ENCODE data around the gene C1orf56. TPM values are rescaled to one million over a fixed set of nuclear protein-coding genes. Genes with fewer than 3 reads are reported as not detected.
A peak's percentile ranks its signal among the peaks of the same experiment; 100 is the strongest.

Gene C1orf56
- total RNA-seq, 1 experiment from 2014 or later, result 4.8 TPM

GRCh38 chr1:151054971-151055547 is 7.5 kb downstream of the C1orf56 start:
- Histone ChIP-seq H3K4me3 (ENCODE audit: low read depth, low read length) (no peak overlapping the region), H3K27me3 (replicated peaks; ENCODE audit: control insufficient read depth, insufficient read depth, low read length) (no peaks in the 10 kb centered on the region), H3K9me3 (no peaks in the 10 kb centered on the region), H3K36me3 (ENCODE audit: control insufficient read depth, insufficient read depth, low read length) (peaks cover 11% of the 10 kb centered on the region), H3K4me1 (peaks cover 17% of the 10 kb centered on the region)
- Mint-ChIP-seq H3K4me3 (ENCODE audit: unreplicated experiment) (no peak overlapping the region), H3K27me3 (ENCODE audit: insufficient read depth, unreplicated experiment) (no peaks in the 10 kb centered on the region), H3K36me3 (ENCODE audit: insufficient read depth, unreplicated experiment) (peaks cover 88% of the 10 kb centered on the region), H3K9me3 (ENCODE audit: unreplicated experiment) (no peaks in the 10 kb centered on the region), H3K4me1 (ENCODE audit: low read depth, unreplicated experiment) (peaks cover 41% of the 10 kb centered on the region), H3K27ac (ENCODE audit: unreplicated experiment) (peak overlapping the region; percentile 21)
- TF ChIP-seq CTCF (IDR thresholded peaks at IDR 0.05; ENCODE audit: insufficient read depth in 1 of 2, low read depth in 1 of 2, low read length in 1 of 2, severe bottlenecking in 1 of 2, unreplicated experiment in 1 of 2), result no peak
- ChIA-PET POLR2A (no interaction called here), CTCF (no interaction called here)
- no peak for DNase-seq
- intact Hi-C loops (cut with micrococcal nuclease; ENCODE audit: unreplicated experiment), result no loop called here
- BruUV-seq (replicated peaks), result no TSS peak

GRCh38 chr1:151055581-151055980 is 8.0 kb downstream of the C1orf56 start:
- peaks cover 17% of the 10 kb centered on the region for H3K4me1 ChIP-seq
- H3K36me3 ChIP-seq (ENCODE audit: control insufficient read depth, insufficient read depth, low read length), result peaks cover 11% of the 10 kb centered on the region
- BruUV-seq (replicated peaks), result no TSS peak
- ChIA-PET CTCF (interaction anchor here (0.6 kb wide), 1 partner anchor 50 kb away, joined by 3 read pairs; no protein-coding TSS in a partner anchor), POLR2A (no interaction called here)
- TF ChIP-seq CTCF (IDR thresholded peaks at IDR 0.05; ENCODE audit: insufficient read depth in 1 of 2, low read depth in 1 of 2, low read length in 1 of 2, severe bottlenecking in 1 of 2, unreplicated experiment in 1 of 2), result no peak
- DNase-seq, result no peak
- Mint-ChIP-seq H3K4me1 (ENCODE audit: low read depth, unreplicated experiment) (peaks cover 46% of the 10 kb centered on the region), H3K4me3 (ENCODE audit: unreplicated experiment) (no peak overlapping the region), H3K36me3 (ENCODE audit: insufficient read depth, unreplicated experiment) (peaks cover 88% of the 10 kb centered on the region), H3K27me3 (ENCODE audit: insufficient read depth, unreplicated experiment) (no peaks in the 10 kb centered on the region), H3K9me3 (ENCODE audit: unreplicated experiment) (no peaks in the 10 kb centered on the region), H3K27ac (ENCODE audit: unreplicated experiment) (peak overlapping the region; percentile 21)
- H3K9me3 ChIP-seq, result no peaks in the 10 kb centered on the region
- intact Hi-C loops (cut with micrococcal nuclease; ENCODE audit: unreplicated experiment), result no loop called here
- H3K4me3 ChIP-seq (ENCODE audit: low read depth, low read length), result no peak overlapping the region
- H3K27me3 ChIP-seq (replicated peaks; ENCODE audit: control insufficient read depth, insufficient read depth, low read length), result no peaks in the 10 kb centered on the region

- TF ChIP-seq CTCF (IDR thresholded peaks at IDR 0.05; ENCODE audit: insufficient read depth in 1 of 2, low read depth in 1 of 2, low read length in 1 of 2, severe bottlenecking in 1 of 2, unreplicated experiment in 1 of 2), result no peak
- H3K36me3 ChIP-seq (ENCODE audit: control insufficient read depth, insufficient read depth, low read length), result peaks cover 11% of the 10 kb centered on the region
- H3K4me1 Mint-ChIP-seq (ENCODE audit: low read depth, unreplicated experiment), result peaks cover 52% of the 10 kb centered on the region
- H3K27ac Mint-ChIP-seq (ENCODE audit: unreplicated experiment), result peak overlapping the region; percentile 16
- H3K36me3 Mint-ChIP-seq (ENCODE audit: insufficient read depth, unreplicated experiment), result peaks cover 84% of the 10 kb centered on the region
- no peak for DNase-seq
- intact Hi-C loops (cut with micrococcal nuclease; ENCODE audit: unreplicated experiment), result no loop called here
- no peaks in the 10 kb centered on the region for H3K9me3 Mint-ChIP-seq (ENCODE audit: unreplicated experiment)
- ChIA-PET CTCF (interaction anchor here (0.6 kb wide), 1 partner anchor 50 kb away, joined by 3 read pairs; no protein-coding TSS in a partner anchor), POLR2A (no interaction called here)
- no peaks in the 10 kb centered on the region for H3K9me3 ChIP-seq
- H3K27me3 ChIP-seq (replicated peaks; ENCODE audit: control insufficient read depth, insufficient read depth, low read length), result no peaks in the 10 kb centered on the region
- peaks cover 17% of the 10 kb centered on the region for H3K4me1 ChIP-seq
- H3K27me3 Mint-ChIP-seq (ENCODE audit: insufficient read depth, unreplicated experiment), result no peaks in the 10 kb centered on the region
- no peak overlapping the region for H3K4me3 ChIP-seq (ENCODE audit: low read depth, low read length)
- no TSS peak for BruUV-seq (replicated peaks)
- peak overlapping the region; percentile 88 for H3K4me3 Mint-ChIP-seq (ENCODE audit: unreplicated experiment)
Measured at GRCh38 chr1:151056149-151056548, 8.6 kb downstream of the C1orf56 start.

Measured in Caco-2 (cell line).